ENCODE results near the gene LRRTM2. TPM values are rescaled to one million over a fixed set of nuclear protein-coding genes. Genes with fewer than 3 reads are reported as not detected.

LRRTM2 gene
- total and polyA plus RNA-seq, 7 donors, result 0.16 to 1.1 (median 0.32) TPM; not detected in 2

DNA sequence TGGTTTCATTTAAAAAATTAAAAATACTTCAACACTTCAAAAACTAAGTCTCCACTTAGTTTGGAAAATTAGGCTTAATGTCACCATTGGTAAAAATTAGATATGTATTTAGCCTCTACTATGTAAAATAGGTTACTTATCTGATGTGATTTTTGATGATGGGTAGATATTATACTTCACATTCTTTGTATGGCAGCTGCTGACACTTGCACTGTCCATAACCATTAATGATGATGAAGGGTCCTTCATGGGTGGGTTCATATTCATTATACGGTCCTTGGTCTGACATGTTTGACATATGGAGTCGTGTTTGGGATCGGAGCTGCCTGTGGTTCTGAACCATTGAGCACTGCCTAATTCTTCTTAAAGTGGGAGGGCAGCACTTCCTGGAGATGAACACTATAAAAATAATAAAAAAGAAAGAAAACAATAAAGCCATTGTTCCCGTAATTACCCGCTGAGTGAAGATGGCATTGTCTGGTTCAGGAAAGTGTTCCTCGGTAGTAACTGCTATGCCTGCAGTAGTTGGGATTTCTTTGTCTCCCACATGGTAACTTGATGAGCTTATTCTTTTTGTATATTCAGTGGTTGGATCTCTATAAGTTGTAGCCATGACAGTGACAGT, 2.2 kb downstream of the LRRTM2 start:
- H3K27me3 ChIP-seq, result no peaks in the 10 kb centered on the region
- DNase-seq, result no peak
- TF ChIP-seq EP300 (IDR thresholded peaks at IDR 0.05) (no peak), POLR2A (IDR thresholded peaks at IDR 0.05) (no peak), POLR2AphosphoS5 (IDR thresholded peaks at IDR 0.05) (no peak)
- TF ChIP-seq, protein P1, sequence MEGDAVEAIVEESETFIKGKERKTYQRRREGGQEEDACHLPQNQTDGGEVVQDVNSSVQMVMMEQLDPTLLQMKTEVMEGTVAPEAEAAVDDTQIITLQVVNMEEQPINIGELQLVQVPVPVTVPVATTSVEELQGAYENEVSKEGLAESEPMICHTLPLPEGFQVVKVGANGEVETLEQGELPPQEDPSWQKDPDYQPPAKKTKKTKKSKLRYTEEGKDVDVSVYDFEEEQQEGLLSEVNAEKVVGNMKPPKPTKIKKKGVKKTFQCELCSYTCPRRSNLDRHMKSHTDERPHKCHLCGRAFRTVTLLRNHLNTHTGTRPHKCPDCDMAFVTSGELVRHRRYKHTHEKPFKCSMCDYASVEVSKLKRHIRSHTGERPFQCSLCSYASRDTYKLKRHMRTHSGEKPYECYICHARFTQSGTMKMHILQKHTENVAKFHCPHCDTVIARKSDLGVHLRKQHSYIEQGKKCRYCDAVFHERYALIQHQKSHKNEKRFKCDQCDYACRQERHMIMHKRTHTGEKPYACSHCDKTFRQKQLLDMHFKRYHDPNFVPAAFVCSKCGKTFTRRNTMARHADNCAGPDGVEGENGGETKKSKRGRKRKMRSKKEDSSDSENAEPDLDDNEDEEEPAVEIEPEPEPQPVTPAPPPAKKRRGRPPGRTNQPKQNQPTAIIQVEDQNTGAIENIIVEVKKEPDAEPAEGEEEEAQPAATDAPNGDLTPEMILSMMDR (IDR thresholded peaks at IDR 0.05), result no peak
- intact Hi-C loops (cut with DNase I), result no loop called here
- peaks cover 0 to 55% (median 42%) of the 10 kb centered on the region in 4 donors for H3K4me1 ChIP-seq
- 62 to 78% methylated on average over 6 of the region's 6 CpGs for WGBS, 2 donors
- H3K9me3 ChIP-seq, result no peaks in the 10 kb centered on the region
- H3K27ac ChIP-seq, result no peak overlapping the region
- no peak overlapping the region for H3K4me3 ChIP-seq
- no peaks in the 10 kb centered on the region for H3K36me3 ChIP-seq

DNA sequence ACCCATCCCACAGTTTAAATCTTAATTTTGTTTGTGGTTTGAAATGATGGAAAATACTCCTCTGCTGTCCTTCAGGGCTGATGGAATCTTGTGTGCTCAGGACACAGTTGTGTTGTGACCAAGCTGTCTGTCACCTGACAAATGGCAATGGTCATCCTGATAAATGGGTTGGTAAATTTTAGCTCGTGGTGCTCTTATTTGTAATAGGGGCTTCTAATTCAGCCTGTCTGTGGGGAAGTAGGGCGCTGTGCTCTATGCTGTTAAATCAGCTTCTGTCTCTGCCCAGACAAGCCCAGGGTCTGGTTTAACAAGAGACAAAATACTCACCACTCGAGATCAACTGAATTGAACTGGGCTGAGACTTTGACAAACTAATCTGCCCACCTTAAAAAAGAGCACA, 4.5 kb downstream of the LRRTM2 start:
- no peak for DNase-seq
- H3K4me1 ChIP-seq, result peaks cover 0 to 56% (median 40%) of the 10 kb centered on the region in 4 donors
- H3K4me3 ChIP-seq, result no peak overlapping the region
- intact Hi-C loops (cut with DNase I), result no loop called here
- H3K9me3 ChIP-seq, result no peaks in the 10 kb centered on the region
- TF ChIP-seq EP300 (IDR thresholded peaks at IDR 0.05) (no peak), POLR2A (IDR thresholded peaks at IDR 0.05) (no peak), POLR2AphosphoS5 (IDR thresholded peaks at IDR 0.05) (no peak)
- TF ChIP-seq, protein P1 (IDR thresholded peaks at IDR 0.05), result no peak
- H3K27ac ChIP-seq, result no peak overlapping the region
- no peaks in the 10 kb centered on the region for H3K27me3 ChIP-seq
- WGBS, 2 donors, result 76 to 84% methylated on average over 3 of the region's 3 CpGs
- no peaks in the 10 kb centered on the region for H3K36me3 ChIP-seq

DNA sequence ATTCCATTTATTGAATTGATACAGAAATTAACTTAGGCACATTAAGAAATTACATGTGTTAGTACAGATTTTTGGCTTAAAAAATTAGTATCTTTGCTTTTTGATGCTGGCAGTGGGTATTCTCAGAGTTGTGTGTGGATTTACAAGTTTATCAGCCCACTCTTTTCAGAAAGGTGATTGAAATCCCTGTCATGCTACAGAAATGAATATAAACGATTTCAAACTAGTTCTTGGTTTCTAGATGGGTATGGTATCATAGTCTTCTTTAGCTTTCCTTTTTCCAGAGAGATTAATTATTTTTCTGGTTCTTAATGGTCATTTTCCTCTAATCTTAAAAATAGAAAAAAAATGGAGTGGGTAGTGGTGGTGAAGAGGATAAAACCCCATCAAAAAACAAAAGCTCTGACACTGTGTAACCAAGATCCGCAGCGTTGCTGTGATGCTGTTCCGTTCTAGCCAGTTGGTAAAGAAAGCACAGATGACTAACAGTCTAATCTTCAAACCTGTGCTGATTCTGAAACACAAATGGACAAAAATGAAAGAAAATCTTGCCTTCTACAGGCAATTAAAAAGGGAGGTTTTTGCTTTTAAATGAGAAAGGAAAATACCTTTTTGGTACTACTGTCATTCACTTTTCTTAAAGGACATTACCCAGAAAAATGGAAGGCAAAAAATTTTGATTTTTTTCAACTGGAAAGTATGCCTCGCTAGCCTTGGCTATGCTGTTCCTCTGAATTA, 5.2 kb downstream of the LRRTM2 start:
- Histone ChIP-seq H3K36me3 (no peaks in the 10 kb centered on the region), H3K9me3 (no peaks in the 10 kb centered on the region), H3K4me1 (peaks cover 0 to 49% (median 37%) of the 10 kb centered on the region in 4 donors), H3K27me3 (no peaks in the 10 kb centered on the region), H3K4me3 (no peak overlapping the region), H3K27ac (no peak overlapping the region)
- TF ChIP-seq, protein P1 (IDR thresholded peaks at IDR 0.05), result no peak
- no peak for TF ChIP-seq EP300 (IDR thresholded peaks at IDR 0.05)
- no peak for TF ChIP-seq POLR2AphosphoS5 (IDR thresholded peaks at IDR 0.05)
- no peak for TF ChIP-seq POLR2A (IDR thresholded peaks at IDR 0.05)
- no peak for DNase-seq
- 77 to 79% methylated on average over 5 of the region's 5 CpGs for WGBS, 2 donors
- intact Hi-C loops (cut with DNase I), result no loop called here

DNA sequence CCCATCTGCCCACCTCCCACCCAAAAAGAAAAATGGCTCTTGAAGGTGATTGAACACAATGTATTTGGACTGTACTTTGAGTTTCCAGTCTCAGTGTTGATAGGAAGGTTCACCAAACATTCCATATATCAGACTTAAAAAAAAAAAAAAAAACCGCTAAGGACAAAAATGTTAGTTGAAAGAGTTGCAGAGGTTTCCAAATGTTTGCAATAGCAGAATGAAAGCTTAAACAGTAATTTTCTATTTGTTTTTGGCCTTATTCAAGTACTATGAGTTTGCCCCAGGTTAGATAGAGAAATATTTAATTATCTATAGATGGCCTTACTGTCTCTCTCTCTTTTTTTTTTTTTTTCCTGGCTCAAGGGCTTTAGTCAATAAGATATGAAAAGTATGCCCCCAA, 6.1 kb downstream of the LRRTM2 start:
- Histone ChIP-seq H3K36me3 (no peaks in the 10 kb centered on the region), H3K4me3 (no peak overlapping the region), H3K27me3 (no peaks in the 10 kb centered on the region), H3K27ac (no peak overlapping the region), H3K4me1 (peaks cover 0 to 41% (median 28%) of the 10 kb centered on the region in 4 donors), H3K9me3 (peaks cover 0 to under 1% (median 0%) of the 10 kb centered on the region in 4 donors)
- DNase-seq, result no peak
- 90 to 98% methylated on average over 1 of the region's 1 CpG for WGBS, 2 donors
- intact Hi-C loops (cut with DNase I), result no loop called here
- no peak for TF ChIP-seq EP300 (IDR thresholded peaks at IDR 0.05)
- TF ChIP-seq, protein P1 (IDR thresholded peaks at IDR 0.05), result no peak
- TF ChIP-seq POLR2A (IDR thresholded peaks at IDR 0.05), result no peak
- no peak for TF ChIP-seq POLR2AphosphoS5 (IDR thresholded peaks at IDR 0.05)

Data from sigmoid colon (tissue), 7 donors.